Colon (tissue), 2 donors: ENCODE results near the gene FCER2.

ENCODE experiments used
- FAIRE-seq: peaks from 2 replicates; lab custom pipeline; 2012; peaks lifted over from hg19 to GRCh38; lab: Jason Lieb, UNC
- donor health status: control.
- donor health status: control.

FCER2 gene

GRCh38 chr19:7733376-7733775, 31.4 kb upstream of the FCER2 start:
- no peak for FAIRE-seq

- FAIRE-seq, result no peak
Measured at GRCh38 chr19:7732045-7732444, 30.1 kb upstream of the FCER2 start, which contains the start of gene CLEC4G. Gene CLEC4G (minus strand): TSS chr19:7732110. CDS start chr19:7732102, 8 bp downstream.

GRCh38 chr19:7731615-7732014, 29.7 kb upstream of the FCER2 start:
- no peak for FAIRE-seq

- no peak for FAIRE-seq
Measured at GRCh38 chr19:7731218-7731595, 29.3 kb upstream of the FCER2 start.

- no peak for FAIRE-seq
Measured at GRCh38 chr19:7730286-7731217, 28.6 kb upstream of the FCER2 start.

- FAIRE-seq, result no peak
Measured at GRCh38 chr19:7729831-7730285, 27.9 kb upstream of the FCER2 start.

GRCh38 chr19:7729211-7729610, 27.3 kb upstream of the FCER2 start:
- no peak for FAIRE-seq

GRCh38 chr19:7725791-7726190, 23.9 kb upstream of the FCER2 start:
- no peak for FAIRE-seq

- FAIRE-seq, result no peak
Measured at GRCh38 chr19:7722231-7722651, 20.3 kb upstream of the FCER2 start.

GRCh38 chr19:7720351-7720750, 18.4 kb upstream of the FCER2 start:
- no peak for FAIRE-seq

- FAIRE-seq, result no peak
Measured at GRCh38 chr19:7718668-7719067, 16.7 kb upstream of the FCER2 start.

GRCh38 chr19:7716762-7717161, 14.8 kb upstream of the FCER2 start:
- no peak for FAIRE-seq

- FAIRE-seq, result no peak
Measured at GRCh38 chr19:7715671-7716070, 13.7 kb upstream of the FCER2 start.

- no peak for FAIRE-seq
Measured at GRCh38 chr19:7710616-7711015, 8.7 kb upstream of the FCER2 start.

- no peak for FAIRE-seq
Measured at GRCh38 chr19:7709932-7710460, 8.1 kb upstream of the FCER2 start.

- no peak for FAIRE-seq
Measured at GRCh38 chr19:7706955-7707456, 5.1 kb upstream of the FCER2 start.

GRCh38 chr19:7706188-7706954, 4.4 kb upstream of the FCER2 start:
- FAIRE-seq, result no peak

GRCh38 chr19:7705387-7706187, 3.7 kb upstream of the FCER2 start:
- FAIRE-seq, result no peak

- FAIRE-seq, result no peak
Measured at GRCh38 chr19:7704280-7705060, 2.5 kb upstream of the FCER2 start.

GRCh38 chr19:7703332-7703731, 1.4 kb upstream of the FCER2 start:
- no peak for FAIRE-seq
